A673 (cell line): ENCODE data around the gene ARHGEF7. TPM values are rescaled to one million over a fixed set of nuclear protein-coding genes. Genes with fewer than 3 reads are reported as not detected.

Experiments used
- BruUV-seq: library from RNA; stranded (reverse); fragments of 400-500 nt; replicated peaks from 2 replicates; lab custom pipeline; 2021; lab: Mats Ljungman, UMichigan
- CTCF ChIA-PET: fragments of 300-600 bp; sonication (Branson Sonifier 250); formaldehyde crosslinking; loops from one replicate; lab custom pipeline; 2022; ENCODE audit warnings: antibody characterized with exemption; lab: Charles Lee
- POLR2A ChIA-PET: fragments of 300-600 bp; sonication (Branson Sonifier 250); formaldehyde crosslinking; loops from one replicate; lab custom pipeline; 2022; ENCODE audit warnings: antibody characterized with exemption; ENCODE audit not compliant: low non-redundant PET; lab: Charles Lee
- DNase-seq: peaks from one replicate; pipeline ENCODE4 v3.0.0-alpha.2; 2015; ENCODE audit warnings: low spot score
- H3K27ac ChIP-seq: fragments of 200-600 bp; sonication (generic); 2 replicates; pipeline ENCODE4 v1.5.1; 2016; ENCODE audit warnings: mixed run types, low read depth, mild to moderate bottlenecking, mixed read lengths, antibody characterized with exemption, low read length; ENCODE audit not compliant: poor library complexity, severe bottlenecking
- H3K27me3 ChIP-seq: fragments of 200-600 bp; sonication (generic); replicated peaks from 2 replicates; pipeline ENCODE4 v1.6.1; 2017; ENCODE audit warnings: mixed run types, low read depth, mild to moderate bottlenecking, mixed read lengths, antibody characterized with exemption, low read length; ENCODE audit not compliant: insufficient read depth, poor library complexity
- H3K36me3 ChIP-seq: fragments of 200-600 bp; sonication (generic); 2 replicates; pipeline ENCODE4 v1.6.1; 2016; ENCODE audit warnings: mixed run types, mild to moderate bottlenecking, mixed read lengths, antibody characterized with exemption, low read length; ENCODE audit not compliant: insufficient read depth, poor library complexity, severe bottlenecking
- H3K4me1 ChIP-seq: fragments of 200-600 bp; sonication (generic); 2 replicates; pipeline ENCODE4 v1.6.1; 2017; ENCODE audit warnings: mixed run types, mild to moderate bottlenecking, mixed read lengths, antibody characterized with exemption, low read length; ENCODE audit not compliant: insufficient read depth, poor library complexity, severe bottlenecking
- H3K4me3 ChIP-seq: fragments of 200-600 bp; sonication (generic); 2 replicates; pipeline ENCODE4 v1.5.1; 2016; ENCODE audit warnings: low read depth, mixed run types, mild to moderate bottlenecking, mixed read lengths, low read length; ENCODE audit not compliant: poor library complexity, severe bottlenecking
- H3K9me3 ChIP-seq: fragments of 200-600 bp; sonication (generic); 2 replicates; pipeline ENCODE4 v1.6.1; 2016; ENCODE audit warnings: mixed run types, low read depth, mild to moderate bottlenecking, mixed read lengths, antibody characterized with exemption, low read length; ENCODE audit not compliant: poor library complexity, severe bottlenecking
- EZH2 ChIP-seq: fragments of 200-600 bp; sonication (generic); IDR thresholded peaks from 2 replicates; pipeline ENCODE4 v1.6.1; 2017; ENCODE audit warnings: borderline replicate concordance, low read depth, mild to moderate bottlenecking, mixed read lengths, antibody characterized with exemption, low read length; ENCODE audit not compliant: poor library complexity, severe bottlenecking
- intact Hi-C: fragments of 100-400 bp; cut with micrococcal nuclease; formaldehyde crosslinking; loops from one replicate; pipeline ENCODE4 v1.10.0; 2022; ENCODE audit not compliant: unreplicated experiment
- total RNA-seq: library from RNA; stranded (reverse); gene quantifications from 2 replicates; pipeline ENCODE4 v1.2.3, GENCODE V29; 2021
- TF ChIP-seq, protein P1 (sequence below): fragments of 300-800, 200-600 bp; sonication (generic); conservative IDR thresholded peaks from 2 replicates; pipeline ENCODE4 v1.5.1; 2017; ENCODE audit warnings: low read depth, mild to moderate bottlenecking, antibody characterized with exemption, low read length, moderate library complexity, mixed read lengths

The ARHGEF7 gene
- total RNA-seq, 1 experiment from 2014 or later, result 39.9 TPM

DNA sequence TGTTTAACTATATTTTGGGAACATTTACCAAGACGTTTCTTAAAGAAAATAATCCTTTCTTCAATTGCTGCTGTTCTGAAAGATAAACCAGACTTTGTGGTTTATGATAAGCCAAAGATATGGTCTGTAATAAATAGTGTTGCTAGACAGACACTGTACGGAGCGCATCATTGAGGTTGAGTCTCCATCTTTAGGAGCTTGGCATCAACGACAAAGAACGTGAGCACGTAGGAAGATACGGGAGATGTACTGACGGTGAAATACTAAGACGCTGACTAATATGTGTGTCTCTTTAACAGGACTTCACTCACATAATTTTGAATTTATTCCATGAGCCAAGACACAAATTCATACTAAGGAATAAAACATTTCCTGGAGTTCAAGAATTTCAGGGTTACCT, 221.6 kb downstream of the ARHGEF7 start:
- no peaks in the 10 kb centered on the region for H3K36me3 ChIP-seq
- H3K27me3 ChIP-seq, result no peaks in the 10 kb centered on the region
- H3K9me3 ChIP-seq, result no peaks in the 10 kb centered on the region
- CTCF ChIA-PET, result no interaction called here
- DNase-seq, result no peak
- BruUV-seq, result no TSS peak
- no peaks in the 10 kb centered on the region for H3K4me1 ChIP-seq
- intact Hi-C loops, result no loop called here
- TF ChIP-seq, protein P1, sequence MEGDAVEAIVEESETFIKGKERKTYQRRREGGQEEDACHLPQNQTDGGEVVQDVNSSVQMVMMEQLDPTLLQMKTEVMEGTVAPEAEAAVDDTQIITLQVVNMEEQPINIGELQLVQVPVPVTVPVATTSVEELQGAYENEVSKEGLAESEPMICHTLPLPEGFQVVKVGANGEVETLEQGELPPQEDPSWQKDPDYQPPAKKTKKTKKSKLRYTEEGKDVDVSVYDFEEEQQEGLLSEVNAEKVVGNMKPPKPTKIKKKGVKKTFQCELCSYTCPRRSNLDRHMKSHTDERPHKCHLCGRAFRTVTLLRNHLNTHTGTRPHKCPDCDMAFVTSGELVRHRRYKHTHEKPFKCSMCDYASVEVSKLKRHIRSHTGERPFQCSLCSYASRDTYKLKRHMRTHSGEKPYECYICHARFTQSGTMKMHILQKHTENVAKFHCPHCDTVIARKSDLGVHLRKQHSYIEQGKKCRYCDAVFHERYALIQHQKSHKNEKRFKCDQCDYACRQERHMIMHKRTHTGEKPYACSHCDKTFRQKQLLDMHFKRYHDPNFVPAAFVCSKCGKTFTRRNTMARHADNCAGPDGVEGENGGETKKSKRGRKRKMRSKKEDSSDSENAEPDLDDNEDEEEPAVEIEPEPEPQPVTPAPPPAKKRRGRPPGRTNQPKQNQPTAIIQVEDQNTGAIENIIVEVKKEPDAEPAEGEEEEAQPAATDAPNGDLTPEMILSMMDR, result no peak
- TF ChIP-seq EZH2, result no peak
- no peak overlapping the region for H3K27ac ChIP-seq
- POLR2A ChIA-PET, result no interaction called here
- H3K4me3 ChIP-seq, result no peak overlapping the region

DNA sequence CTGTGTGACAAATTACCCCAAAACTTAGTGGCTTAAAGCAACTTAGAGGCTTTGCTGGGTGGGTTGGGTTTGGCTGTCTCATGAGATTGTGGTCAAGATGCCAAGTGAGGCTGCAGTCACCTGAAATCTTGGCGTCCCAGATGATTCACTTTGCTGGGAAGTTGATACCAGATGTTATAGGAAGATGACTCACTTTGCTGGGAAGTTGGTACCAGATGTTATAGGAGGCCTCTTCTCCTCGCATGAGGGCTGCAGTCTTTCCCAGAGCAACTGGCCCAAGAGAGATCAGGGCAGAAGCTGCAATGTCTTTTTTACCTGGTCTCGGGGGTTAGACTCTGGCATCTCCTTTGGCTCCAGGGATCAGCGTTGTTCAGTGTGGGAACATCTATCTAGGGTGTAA, 222.1 kb downstream of the ARHGEF7 start:
- H3K4me1 ChIP-seq, result no peaks in the 10 kb centered on the region
- CTCF ChIA-PET, result no interaction called here
- no peak overlapping the region for H3K4me3 ChIP-seq
- no peak for DNase-seq
- no peaks in the 10 kb centered on the region for H3K36me3 ChIP-seq
- TF ChIP-seq EZH2, result no peak
- TF ChIP-seq, protein P1, result no peak
- POLR2A ChIA-PET, result no interaction called here
- BruUV-seq, result no TSS peak
- H3K9me3 ChIP-seq, result no peaks in the 10 kb centered on the region
- H3K27me3 ChIP-seq, result no peaks in the 10 kb centered on the region
- intact Hi-C loops, result no loop called here
- no peak overlapping the region for H3K27ac ChIP-seq

- Histone ChIP-seq H3K4me1 (no peaks in the 10 kb centered on the region), H3K36me3 (no peaks in the 10 kb centered on the region), H3K4me3 (no peak overlapping the region), H3K27me3 (no peaks in the 10 kb centered on the region), H3K9me3 (no peaks in the 10 kb centered on the region), H3K27ac (no peak overlapping the region)
- no peak for TF ChIP-seq EZH2
- TF ChIP-seq, protein P1, result no peak
- ChIA-PET CTCF (no interaction called here), POLR2A (no interaction called here)
- BruUV-seq, result no TSS peak
- DNase-seq, result no peak
- intact Hi-C loops, result no loop called here
These were observed 222.6 kb downstream of the ARHGEF7 start for GRCh38 chr13:111337741-111338140.
